Panc1 (cell line): ENCODE results near the gene HLTF.

Experiments
- CTCF ChIP-seq: fragments of 450-650 bp; IDR thresholded peaks from 2 replicates; pipeline ENCODE4 v1.5.1; 2017; ENCODE audit warnings: mild to moderate bottlenecking
- POLR2AphosphoS5 ChIP-seq: IDR thresholded peaks from 2 replicates; pipeline ENCODE4 v1.6.1; 2012; ENCODE audit warnings: mild to moderate bottlenecking, low read depth, low read length, moderate library complexity
- REST ChIP-seq, 2 experiments: IDR thresholded peaks; 2 replicates each; pipeline ENCODE4 v1.6.1; 2011 to 2012; ENCODE audit warnings: low read depth in 2 of 2, control low read depth in 1 of 2, low read length in 1 of 2, mild to moderate bottlenecking in 1 of 2, moderate library complexity in 1 of 2; ENCODE audit not compliant: insufficient read depth in 1 of 2
- SIN3A ChIP-seq: IDR thresholded peaks from 2 replicates; pipeline ENCODE4 v1.6.1; 2012; ENCODE audit warnings: low read depth, mild to moderate bottlenecking, low read length, moderate library complexity, borderline replicate concordance; ENCODE audit not compliant: insufficient read depth
- TCF7L2 ChIP-seq: IDR thresholded peaks from 2 replicates; pipeline ENCODE4 v1.6.1; 2011; ENCODE audit warnings: mild to moderate bottlenecking, low read depth, low read length, inconsistent platforms

GRCh38 chr3:149020839-149021252 is 65.5 kb downstream of the HLTF start:
- no peak for TF ChIP-seq CTCF
- no peak for TF ChIP-seq REST (IDR thresholded peaks at IDR 0.05; ENCODE audit: insufficient read depth in 1 of 2, low read depth in 2 of 2, low read length in 1 of 2)
- no peak for TF ChIP-seq POLR2AphosphoS5
- TF ChIP-seq TCF7L2: no peak
- no peak for TF ChIP-seq SIN3A
